Measurements from ENCODE around the gene ERGIC1. TPM values are rescaled to one million over a fixed set of nuclear protein-coding genes. Genes with fewer than 3 reads are reported as not detected.

Gene ERGIC1
- total and polyA plus RNA-seq, 2 of the 8 experiments (the other 6 are each of a cell fraction or from before 2014, with no cell fraction given), result 95.3 to 106 TPM

DNA sequence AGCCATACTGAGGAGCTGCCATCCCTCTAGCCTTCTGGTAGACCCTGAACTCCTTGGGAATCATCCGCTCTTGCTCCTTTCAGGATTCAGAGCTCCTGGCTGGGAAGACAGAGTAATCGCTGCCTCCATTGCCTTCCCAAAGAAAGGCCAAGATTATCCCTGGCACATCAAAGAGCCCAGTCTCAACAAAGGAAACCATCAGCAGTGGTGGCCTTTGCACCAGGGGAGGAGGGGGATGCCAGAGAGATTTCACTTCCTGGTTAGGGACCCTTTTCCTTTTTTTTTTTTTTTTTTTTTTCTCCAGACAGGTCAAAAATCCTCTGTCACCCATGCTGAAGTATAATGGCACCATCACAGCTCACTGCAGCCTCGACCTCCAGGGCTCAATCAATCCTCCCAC is 16.0 kb upstream of the ERGIC1 start (continued):
- TF ChIP-seq SP4 (IDR thresholded peaks at IDR 0.05; ENCODE audit: low read length) (no peak), SUZ12 (IDR thresholded peaks at IDR 0.05; ENCODE audit: low read length) (no peak), EGR1 (IDR thresholded peaks at IDR 0.05; ENCODE audit: borderline replicate concordance, low read depth, low read length) (no peak), CBX5 (IDR thresholded peaks at IDR 0.05; ENCODE audit: low read depth, low read length) (no peak)
- TF ChIP-seq, protein P1, sequence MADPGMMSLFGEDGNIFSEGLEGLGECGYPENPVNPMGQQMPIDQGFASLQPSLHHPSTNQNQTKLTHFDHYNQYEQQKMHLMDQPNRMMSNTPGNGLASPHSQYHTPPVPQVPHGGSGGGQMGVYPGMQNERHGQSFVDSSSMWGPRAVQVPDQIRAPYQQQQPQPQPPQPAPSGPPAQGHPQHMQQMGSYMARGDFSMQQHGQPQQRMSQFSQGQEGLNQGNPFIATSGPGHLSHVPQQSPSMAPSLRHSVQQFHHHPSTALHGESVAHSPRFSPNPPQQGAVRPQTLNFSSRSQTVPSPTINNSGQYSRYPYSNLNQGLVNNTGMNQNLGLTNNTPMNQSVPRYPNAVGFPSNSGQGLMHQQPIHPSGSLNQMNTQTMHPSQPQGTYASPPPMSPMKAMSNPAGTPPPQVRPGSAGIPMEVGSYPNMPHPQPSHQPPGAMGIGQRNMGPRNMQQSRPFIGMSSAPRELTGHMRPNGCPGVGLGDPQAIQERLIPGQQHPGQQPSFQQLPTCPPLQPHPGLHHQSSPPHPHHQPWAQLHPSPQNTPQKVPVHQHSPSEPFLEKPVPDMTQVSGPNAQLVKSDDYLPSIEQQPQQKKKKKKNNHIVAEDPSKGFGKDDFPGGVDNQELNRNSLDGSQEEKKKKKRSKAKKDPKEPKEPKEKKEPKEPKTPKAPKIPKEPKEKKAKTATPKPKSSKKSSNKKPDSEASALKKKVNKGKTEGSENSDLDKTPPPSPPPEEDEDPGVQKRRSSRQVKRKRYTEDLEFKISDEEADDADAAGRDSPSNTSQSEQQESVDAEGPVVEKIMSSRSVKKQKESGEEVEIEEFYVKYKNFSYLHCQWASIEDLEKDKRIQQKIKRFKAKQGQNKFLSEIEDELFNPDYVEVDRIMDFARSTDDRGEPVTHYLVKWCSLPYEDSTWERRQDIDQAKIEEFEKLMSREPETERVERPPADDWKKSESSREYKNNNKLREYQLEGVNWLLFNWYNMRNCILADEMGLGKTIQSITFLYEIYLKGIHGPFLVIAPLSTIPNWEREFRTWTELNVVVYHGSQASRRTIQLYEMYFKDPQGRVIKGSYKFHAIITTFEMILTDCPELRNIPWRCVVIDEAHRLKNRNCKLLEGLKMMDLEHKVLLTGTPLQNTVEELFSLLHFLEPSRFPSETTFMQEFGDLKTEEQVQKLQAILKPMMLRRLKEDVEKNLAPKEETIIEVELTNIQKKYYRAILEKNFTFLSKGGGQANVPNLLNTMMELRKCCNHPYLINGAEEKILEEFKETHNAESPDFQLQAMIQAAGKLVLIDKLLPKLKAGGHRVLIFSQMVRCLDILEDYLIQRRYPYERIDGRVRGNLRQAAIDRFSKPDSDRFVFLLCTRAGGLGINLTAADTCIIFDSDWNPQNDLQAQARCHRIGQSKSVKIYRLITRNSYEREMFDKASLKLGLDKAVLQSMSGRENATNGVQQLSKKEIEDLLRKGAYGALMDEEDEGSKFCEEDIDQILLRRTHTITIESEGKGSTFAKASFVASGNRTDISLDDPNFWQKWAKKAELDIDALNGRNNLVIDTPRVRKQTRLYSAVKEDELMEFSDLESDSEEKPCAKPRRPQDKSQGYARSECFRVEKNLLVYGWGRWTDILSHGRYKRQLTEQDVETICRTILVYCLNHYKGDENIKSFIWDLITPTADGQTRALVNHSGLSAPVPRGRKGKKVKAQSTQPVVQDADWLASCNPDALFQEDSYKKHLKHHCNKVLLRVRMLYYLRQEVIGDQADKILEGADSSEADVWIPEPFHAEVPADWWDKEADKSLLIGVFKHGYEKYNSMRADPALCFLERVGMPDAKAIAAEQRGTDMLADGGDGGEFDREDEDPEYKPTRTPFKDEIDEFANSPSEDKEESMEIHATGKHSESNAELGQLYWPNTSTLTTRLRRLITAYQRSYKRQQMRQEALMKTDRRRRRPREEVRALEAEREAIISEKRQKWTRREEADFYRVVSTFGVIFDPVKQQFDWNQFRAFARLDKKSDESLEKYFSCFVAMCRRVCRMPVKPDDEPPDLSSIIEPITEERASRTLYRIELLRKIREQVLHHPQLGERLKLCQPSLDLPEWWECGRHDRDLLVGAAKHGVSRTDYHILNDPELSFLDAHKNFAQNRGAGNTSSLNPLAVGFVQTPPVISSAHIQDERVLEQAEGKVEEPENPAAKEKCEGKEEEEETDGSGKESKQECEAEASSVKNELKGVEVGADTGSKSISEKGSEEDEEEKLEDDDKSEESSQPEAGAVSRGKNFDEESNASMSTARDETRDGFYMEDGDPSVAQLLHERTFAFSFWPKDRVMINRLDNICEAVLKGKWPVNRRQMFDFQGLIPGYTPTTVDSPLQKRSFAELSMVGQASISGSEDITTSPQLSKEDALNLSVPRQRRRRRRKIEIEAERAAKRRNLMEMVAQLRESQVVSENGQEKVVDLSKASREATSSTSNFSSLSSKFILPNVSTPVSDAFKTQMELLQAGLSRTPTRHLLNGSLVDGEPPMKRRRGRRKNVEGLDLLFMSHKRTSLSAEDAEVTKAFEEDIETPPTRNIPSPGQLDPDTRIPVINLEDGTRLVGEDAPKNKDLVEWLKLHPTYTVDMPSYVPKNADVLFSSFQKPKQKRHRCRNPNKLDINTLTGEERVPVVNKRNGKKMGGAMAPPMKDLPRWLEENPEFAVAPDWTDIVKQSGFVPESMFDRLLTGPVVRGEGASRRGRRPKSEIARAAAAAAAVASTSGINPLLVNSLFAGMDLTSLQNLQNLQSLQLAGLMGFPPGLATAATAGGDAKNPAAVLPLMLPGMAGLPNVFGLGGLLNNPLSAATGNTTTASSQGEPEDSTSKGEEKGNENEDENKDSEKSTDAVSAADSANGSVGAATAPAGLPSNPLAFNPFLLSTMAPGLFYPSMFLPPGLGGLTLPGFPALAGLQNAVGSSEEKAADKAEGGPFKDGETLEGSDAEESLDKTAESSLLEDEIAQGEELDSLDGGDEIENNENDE (IDR thresholded peaks at IDR 0.05; ENCODE audit: insufficient replicate concordance, low read length), result no peak
